MM.1S (cell line): ENCODE results near the gene NUP210.

ENCODE experiments used
- DNase-seq: peaks from one replicate; pipeline ENCODE4 v3.0.0-alpha.2; 2015
- H2AFZ ChIP-seq: fragments of 300-600 bp; sonication (generic); 2 replicates; pipeline ENCODE4 v1.6.0; 2016; ENCODE audit warnings: antibody characterized with exemption, low read length
- H3F3A ChIP-seq: fragments of 300-600 bp; sonication (generic); 2 replicates; pipeline ENCODE4 v1.6.1; 2016; ENCODE audit warnings: mild to moderate bottlenecking, antibody characterized with exemption, low read length, moderate library complexity, mixed read lengths; ENCODE audit not compliant: insufficient read depth
- H3K27ac ChIP-seq: fragments of 300-600 bp; sonication (generic); 2 replicates; pipeline ENCODE4 v1.5.1; 2016; ENCODE audit warnings: mild to moderate bottlenecking, low read length
- H3K27me3 ChIP-seq: fragments of 300-600 bp; sonication (generic); replicated peaks from 2 replicates; pipeline ENCODE4 v1.6.0; 2016; ENCODE audit warnings: low read length; ENCODE audit not compliant: insufficient read depth
- H3K36me3 ChIP-seq: fragments of 300-600 bp; sonication (generic); replicated peaks from 2 replicates; pipeline ENCODE4 v1.6.1; 2016; ENCODE audit warnings: mild to moderate bottlenecking, low read length, mixed read lengths; ENCODE audit not compliant: insufficient read depth
- H3K4me1 ChIP-seq: fragments of 300-600 bp; sonication (generic); 2 replicates; pipeline ENCODE4 v1.6.1; 2016; ENCODE audit warnings: low read length, mixed read lengths
- H3K4me2 ChIP-seq: fragments of 300-600 bp; sonication (generic); 2 replicates; pipeline ENCODE4 v1.6.0; 2016; ENCODE audit warnings: low read depth, low read length
- H3K4me3 ChIP-seq: fragments of 300-600 bp; sonication (generic); 2 replicates; pipeline ENCODE4 v1.5.1; 2016; ENCODE audit warnings: low read length, mixed read lengths
- H3K79me2 ChIP-seq: fragments of 300-600 bp; sonication (generic); 2 replicates; pipeline ENCODE4 v1.6.1; 2016; ENCODE audit warnings: mixed run types, low read length, mixed read lengths
- H3K9ac ChIP-seq: fragments of 300-600 bp; sonication (generic); 2 replicates; pipeline ENCODE4 v1.6.1; 2016; ENCODE audit warnings: low read length, mixed read lengths
- H3K9me2 ChIP-seq: fragments of 300-600 bp; sonication (generic); replicated peaks from 2 replicates; pipeline ENCODE4 v1.6.1; 2016; ENCODE audit warnings: mild to moderate bottlenecking, low read length, mixed read lengths; ENCODE audit not compliant: insufficient read depth
- H3K9me3 ChIP-seq: fragments of 300-600 bp; sonication (generic); replicated peaks from 2 replicates; pipeline ENCODE4 v1.6.1; 2016; ENCODE audit warnings: mild to moderate bottlenecking, low read length, mixed read lengths; ENCODE audit not compliant: insufficient read depth
- H4K20me1 ChIP-seq: fragments of 300-600 bp; sonication (generic); 2 replicates; pipeline ENCODE4 v1.6.1; 2016; ENCODE audit warnings: mild to moderate bottlenecking, low read length, moderate library complexity, mixed read lengths; ENCODE audit not compliant: insufficient read depth
- EZH2 ChIP-seq: fragments of 300-600 bp; sonication (generic); optimal IDR thresholded peaks from 2 replicates; pipeline ENCODE3; 2017; ENCODE audit warnings: low read depth, mild to moderate bottlenecking, antibody characterized with exemption, low read length, mixed read lengths
- EZH2phosphoT487 ChIP-seq: fragments of 300-600 bp; sonication (generic); IDR thresholded peaks from 2 replicates; pipeline ENCODE4 v1.6.1; 2018; ENCODE audit warnings: antibody characterized with exemption, low read length
- TF ChIP-seq, protein P1 (sequence below): fragments of 300-600 bp; sonication (generic); IDR thresholded peaks from 2 replicates; pipeline ENCODE4 v1.5.1; 2016; ENCODE audit warnings: antibody characterized with exemption, low read length, mixed read lengths

NUP210 gene

GRCh38 chr3:13276438-13277195, 143.5 kb downstream of the NUP210 start:
- no peaks in the 10 kb centered on the region for H3K4me1 ChIP-seq
- no peaks in the 10 kb centered on the region for H3K36me3 ChIP-seq
- no peak overlapping the region for H3K27ac ChIP-seq
- H3K79me2 ChIP-seq = no peaks in the 10 kb centered on the region
- no peak overlapping the region for H3K9ac ChIP-seq
- H3K9me3 ChIP-seq = no peaks in the 10 kb centered on the region
- no peaks in the 10 kb centered on the region for H3F3A ChIP-seq
- H2AFZ ChIP-seq = no peak overlapping the region
- no peaks in the 10 kb centered on the region for H3K9me2 ChIP-seq
- H3K4me2 ChIP-seq = no peak overlapping the region
- H3K27me3 ChIP-seq = no peaks in the 10 kb centered on the region
- TF ChIP-seq EZH2phosphoT487 (no peak), EZH2 (no peak)
- TF ChIP-seq, protein P1, sequence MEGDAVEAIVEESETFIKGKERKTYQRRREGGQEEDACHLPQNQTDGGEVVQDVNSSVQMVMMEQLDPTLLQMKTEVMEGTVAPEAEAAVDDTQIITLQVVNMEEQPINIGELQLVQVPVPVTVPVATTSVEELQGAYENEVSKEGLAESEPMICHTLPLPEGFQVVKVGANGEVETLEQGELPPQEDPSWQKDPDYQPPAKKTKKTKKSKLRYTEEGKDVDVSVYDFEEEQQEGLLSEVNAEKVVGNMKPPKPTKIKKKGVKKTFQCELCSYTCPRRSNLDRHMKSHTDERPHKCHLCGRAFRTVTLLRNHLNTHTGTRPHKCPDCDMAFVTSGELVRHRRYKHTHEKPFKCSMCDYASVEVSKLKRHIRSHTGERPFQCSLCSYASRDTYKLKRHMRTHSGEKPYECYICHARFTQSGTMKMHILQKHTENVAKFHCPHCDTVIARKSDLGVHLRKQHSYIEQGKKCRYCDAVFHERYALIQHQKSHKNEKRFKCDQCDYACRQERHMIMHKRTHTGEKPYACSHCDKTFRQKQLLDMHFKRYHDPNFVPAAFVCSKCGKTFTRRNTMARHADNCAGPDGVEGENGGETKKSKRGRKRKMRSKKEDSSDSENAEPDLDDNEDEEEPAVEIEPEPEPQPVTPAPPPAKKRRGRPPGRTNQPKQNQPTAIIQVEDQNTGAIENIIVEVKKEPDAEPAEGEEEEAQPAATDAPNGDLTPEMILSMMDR = no peak
- no peaks in the 10 kb centered on the region for H4K20me1 ChIP-seq
- no peak for DNase-seq
- no peak overlapping the region for H3K4me3 ChIP-seq

GRCh38 chr3:13275376-13276005, 144.6 kb downstream of the NUP210 start:
- H3K27me3 ChIP-seq = no peaks in the 10 kb centered on the region
- H2AFZ ChIP-seq = no peak overlapping the region
- no peak overlapping the region for H3K4me2 ChIP-seq
- H3K36me3 ChIP-seq = no peaks in the 10 kb centered on the region
- no peaks in the 10 kb centered on the region for H3K79me2 ChIP-seq
- no peaks in the 10 kb centered on the region for H3K9me2 ChIP-seq
- DNase-seq = no peak
- H3K27ac ChIP-seq = no peak overlapping the region
- no peak overlapping the region for H3K4me3 ChIP-seq
- H4K20me1 ChIP-seq = no peaks in the 10 kb centered on the region
- no peaks in the 10 kb centered on the region for H3F3A ChIP-seq
- H3K9me3 ChIP-seq = no peaks in the 10 kb centered on the region
- TF ChIP-seq EZH2phosphoT487 (no peak), EZH2 (no peak)
- TF ChIP-seq, protein P1 = no peak
- H3K9ac ChIP-seq = no peak overlapping the region
- H3K4me1 ChIP-seq = no peaks in the 10 kb centered on the region

- H3K4me3 ChIP-seq = no peak overlapping the region
- H3K9me3 ChIP-seq = no peaks in the 10 kb centered on the region
- no peaks in the 10 kb centered on the region for H3F3A ChIP-seq
- no peak overlapping the region for H2AFZ ChIP-seq
- H3K4me1 ChIP-seq = no peaks in the 10 kb centered on the region
- no peak overlapping the region for H3K27ac ChIP-seq
- no peaks in the 10 kb centered on the region for H4K20me1 ChIP-seq
- no peak overlapping the region for H3K4me2 ChIP-seq
- H3K36me3 ChIP-seq = no peaks in the 10 kb centered on the region
- no peaks in the 10 kb centered on the region for H3K79me2 ChIP-seq
- H3K9ac ChIP-seq = no peak overlapping the region
- no peaks in the 10 kb centered on the region for H3K27me3 ChIP-seq
- TF ChIP-seq EZH2 (no peak), EZH2phosphoT487 (no peak)
- TF ChIP-seq, protein P1 = no peak
- no peak for DNase-seq
- H3K9me2 ChIP-seq = no peaks in the 10 kb centered on the region
These were observed 145.4 kb downstream of the NUP210 start for GRCh38 chr3:13274551-13275332.
